Choroid plexus epithelial cell (primary cell): Measurements from ENCODE around the gene APOB.

ENCODE experiments used
- DNase-seq: peaks from one replicate; pipeline ENCODE4 v3.0.0-alpha.2; 2010; ENCODE audit warnings: low read depth
- H3K4me3 ChIP-seq: 2 replicates; pipeline ENCODE4 v1.5.1; 2011; ENCODE audit warnings: low read depth, mild to moderate bottlenecking, control low read depth, low read length, moderate library complexity
- CTCF ChIP-seq: conservative IDR thresholded peaks from 2 replicates; pipeline ENCODE4 v1.5.1; 2011; ENCODE audit warnings: low read depth, mild to moderate bottlenecking, control low read depth, inconsistent platforms, low read length, moderate library complexity

APOB gene

GRCh38 chr2:20957788-20958525 lies 85.9 kb downstream of the APOB start:
- no peak overlapping the region for H3K4me3 ChIP-seq
- TF ChIP-seq CTCF: no peak
- no peak for DNase-seq

- no peak for TF ChIP-seq CTCF
- DNase-seq: no peak
- no peak overlapping the region for H3K4me3 ChIP-seq
Observed at GRCh38 chr2:20955277-20956026, 88.4 kb downstream of the APOB start.

DNA sequence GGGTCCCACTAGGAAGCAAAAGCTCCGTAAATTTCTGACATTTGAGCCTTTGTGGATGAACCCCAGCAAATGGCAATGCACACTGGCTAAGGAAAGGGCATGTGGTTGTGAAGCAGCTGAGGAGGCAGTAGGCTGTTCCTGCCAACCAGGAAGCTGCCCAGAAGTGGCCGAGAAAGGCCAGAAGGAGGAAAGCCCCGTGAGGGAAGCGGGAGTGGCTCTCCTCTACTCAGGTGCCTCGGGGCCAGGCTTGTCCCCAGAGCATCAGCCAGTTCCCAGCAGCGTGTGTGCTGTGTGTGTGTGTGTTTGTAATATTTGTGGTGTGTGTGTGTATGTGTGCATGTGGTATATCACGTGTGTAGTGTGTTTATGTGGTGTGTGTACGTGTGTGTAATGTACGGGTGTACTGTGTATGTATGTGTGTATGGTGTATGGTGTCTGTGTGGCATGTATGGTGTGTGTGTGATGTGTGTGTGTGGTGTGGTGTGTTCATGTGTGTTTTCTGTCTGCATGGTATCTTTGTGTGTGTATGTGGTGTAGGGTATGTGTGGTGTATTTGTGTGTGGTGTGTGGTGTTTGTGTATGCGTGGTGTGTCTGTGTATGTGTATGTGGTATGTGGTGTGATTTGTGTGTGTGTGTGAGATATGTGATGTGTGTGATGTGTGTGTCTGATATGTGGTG lies 90.6 kb downstream of the APOB start:
- no peak for DNase-seq
- H3K4me3 ChIP-seq: no peak overlapping the region
- no peak for TF ChIP-seq CTCF
